ENCODE results near the gene TSPAN11.

TSPAN11 gene

GRCh38 chr12:30928356-30929244, 2.1 kb downstream of the TSPAN11 start:
- Mint-ChIP-seq H3K36me3 (no peaks in the 10 kb centered on the region), H3K4me1 (peaks cover 1 to 6% of the 10 kb centered on the region in 2 donors), H3K9me3 (peaks cover 0 to 3% of the 10 kb centered on the region in 2 donors), H3K4me3 (no peak overlapping the region), H3K27ac (no peak overlapping the region), H3K27me3 (peaks cover 53 to 70% of the 10 kb centered on the region in 2 donors)
- ATAC-seq (replicated peaks) (no peak), DNase-seq (no peak)

DNA sequence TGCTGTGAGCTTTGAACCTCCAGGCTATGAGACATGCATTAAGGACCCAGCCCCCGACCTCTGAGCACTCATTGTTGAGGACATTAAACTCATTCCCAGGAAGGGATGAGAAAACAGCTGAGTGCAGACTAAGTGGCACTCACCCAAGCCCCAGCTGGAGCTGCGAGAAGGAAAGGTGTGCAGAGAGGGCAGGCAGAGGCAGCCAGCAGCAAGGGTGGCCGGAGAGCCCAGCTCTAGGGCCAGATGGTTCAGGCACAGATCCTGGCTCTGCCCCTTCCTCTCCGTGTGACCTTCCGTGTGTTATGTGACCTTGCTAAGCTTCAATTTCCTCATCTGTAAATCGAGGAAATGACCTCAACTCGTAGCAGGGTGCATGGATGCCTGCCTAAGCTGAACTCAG, 3.7 kb downstream of the TSPAN11 start:
- Mint-ChIP-seq H3K27ac (no peak overlapping the region), H3K4me3 (no peak overlapping the region), H3K9me3 (peaks cover 0 to 3% of the 10 kb centered on the region in 2 donors), H3K27me3 (peaks cover 42 to 58% of the 10 kb centered on the region in 2 donors), H3K36me3 (no peaks in the 10 kb centered on the region), H3K4me1 (peaks cover 1 to 6% of the 10 kb centered on the region in 2 donors)
- DNase-seq (no peak), ATAC-seq (replicated peaks) (no peak)

GRCh38 chr12:30930641-30931040, 4.1 kb downstream of the TSPAN11 start:
- ATAC-seq (replicated peaks) (no peak), DNase-seq (no peak)
- H3K4me3 Mint-ChIP-seq, result no peak overlapping the region
- H3K9me3 Mint-ChIP-seq, result no peaks in the 10 kb centered on the region
- peaks cover 38 to 54% of the 10 kb centered on the region in 2 donors for H3K27me3 Mint-ChIP-seq
- H3K36me3 Mint-ChIP-seq, result no peaks in the 10 kb centered on the region
- no peak overlapping the region for H3K27ac Mint-ChIP-seq
- peaks cover 1 to 6% of the 10 kb centered on the region in 2 donors for H3K4me1 Mint-ChIP-seq

GRCh38 chr12:30932881-30933280, 6.3 kb downstream of the TSPAN11 start:
- no peak overlapping the region for H3K4me3 Mint-ChIP-seq
- ATAC-seq (replicated peaks) (no peak), DNase-seq (no peak)
- H3K4me1 Mint-ChIP-seq, result no peaks in the 10 kb centered on the region
- no peaks in the 10 kb centered on the region for H3K36me3 Mint-ChIP-seq
- H3K27ac Mint-ChIP-seq, result no peak overlapping the region
- no peaks in the 10 kb centered on the region for H3K9me3 Mint-ChIP-seq
- H3K27me3 Mint-ChIP-seq, result peaks cover 33 to 45% of the 10 kb centered on the region in 2 donors

DNA sequence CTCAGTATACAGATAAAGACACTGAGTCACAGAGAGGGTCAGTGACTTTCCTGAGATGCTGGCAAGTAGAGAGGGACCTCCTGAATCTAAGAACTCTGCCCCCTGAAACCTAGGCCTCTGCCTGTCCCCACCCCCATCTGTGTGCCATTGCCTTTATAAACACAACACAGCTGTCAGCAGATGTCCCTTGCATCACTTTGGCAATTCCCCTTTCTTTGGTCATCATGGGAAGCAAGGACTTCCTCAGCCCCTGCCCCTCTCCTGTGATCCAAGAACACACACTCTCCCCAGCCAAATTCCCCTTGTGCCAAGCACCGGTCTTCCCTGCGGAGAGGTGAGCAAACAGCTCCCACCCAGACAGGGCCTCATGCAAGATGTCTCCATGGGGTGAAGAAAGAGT, 8.3 kb downstream of the TSPAN11 start:
- no peaks in the 10 kb centered on the region for H3K4me1 Mint-ChIP-seq
- DNase-seq (no peak), ATAC-seq (replicated peaks) (no peak)
- H3K27ac Mint-ChIP-seq, result no peak overlapping the region
- no peaks in the 10 kb centered on the region for H3K9me3 Mint-ChIP-seq
- no peak overlapping the region for H3K4me3 Mint-ChIP-seq
- H3K27me3 Mint-ChIP-seq, result peaks cover 20 to 26% of the 10 kb centered on the region in 2 donors
- no peaks in the 10 kb centered on the region for H3K36me3 Mint-ChIP-seq

DNA sequence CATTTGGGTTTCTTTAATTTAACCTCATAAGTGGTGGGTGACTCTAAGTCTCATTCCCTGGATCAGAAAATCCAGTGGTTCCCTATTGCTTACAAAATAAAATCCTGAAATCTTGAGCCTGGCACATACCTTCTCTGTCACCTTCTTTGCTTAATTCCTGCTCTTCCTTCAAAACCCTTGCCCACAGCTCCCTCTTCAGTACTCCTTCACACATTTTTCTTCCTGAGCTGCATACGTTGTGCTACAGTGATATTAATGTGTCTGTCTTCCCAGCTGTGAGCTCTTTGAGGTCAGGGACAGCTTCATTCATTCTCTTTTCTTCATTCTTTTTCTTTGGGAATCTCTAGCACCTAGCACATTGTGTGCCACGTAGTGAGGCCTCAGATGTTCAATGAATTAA, 9.5 kb downstream of the TSPAN11 start:
- no peak overlapping the region for H3K27ac Mint-ChIP-seq
- peaks cover 12 to 16% of the 10 kb centered on the region in 2 donors for H3K27me3 Mint-ChIP-seq
- no peak for ATAC-seq (replicated peaks)
- no peak for DNase-seq
- no peak overlapping the region for H3K4me3 Mint-ChIP-seq
- no peaks in the 10 kb centered on the region for H3K9me3 Mint-ChIP-seq
- no peaks in the 10 kb centered on the region for H3K4me1 Mint-ChIP-seq
- H3K36me3 Mint-ChIP-seq, result no peaks in the 10 kb centered on the region

- no peaks in the 10 kb centered on the region for H3K4me1 Mint-ChIP-seq
- H3K36me3 Mint-ChIP-seq, result no peaks in the 10 kb centered on the region
- peaks cover 10 to 12% of the 10 kb centered on the region in 2 donors for H3K27me3 Mint-ChIP-seq
- no peaks in the 10 kb centered on the region for H3K9me3 Mint-ChIP-seq
- H3K27ac Mint-ChIP-seq, result no peak overlapping the region
- no peak overlapping the region for H3K4me3 Mint-ChIP-seq
- DNase-seq (no peak), ATAC-seq (replicated peaks) (no peak)
These were observed 12.7 kb downstream of the TSPAN11 start for GRCh38 chr12:30939234-30939633.

- no peaks in the 10 kb centered on the region for H3K4me1 Mint-ChIP-seq
- ATAC-seq (replicated peaks) (no peak), DNase-seq (no peak)
- no peak overlapping the region for H3K4me3 Mint-ChIP-seq
- H3K27me3 Mint-ChIP-seq, result peaks cover 5 to 8% of the 10 kb centered on the region in 2 donors
- H3K36me3 Mint-ChIP-seq, result no peaks in the 10 kb centered on the region
- H3K9me3 Mint-ChIP-seq, result peaks cover 1 to 4% of the 10 kb centered on the region in 2 donors
- no peak overlapping the region for H3K27ac Mint-ChIP-seq
These were observed 15.9 kb downstream of the TSPAN11 start for GRCh38 chr12:30942486-30942885.

DNA sequence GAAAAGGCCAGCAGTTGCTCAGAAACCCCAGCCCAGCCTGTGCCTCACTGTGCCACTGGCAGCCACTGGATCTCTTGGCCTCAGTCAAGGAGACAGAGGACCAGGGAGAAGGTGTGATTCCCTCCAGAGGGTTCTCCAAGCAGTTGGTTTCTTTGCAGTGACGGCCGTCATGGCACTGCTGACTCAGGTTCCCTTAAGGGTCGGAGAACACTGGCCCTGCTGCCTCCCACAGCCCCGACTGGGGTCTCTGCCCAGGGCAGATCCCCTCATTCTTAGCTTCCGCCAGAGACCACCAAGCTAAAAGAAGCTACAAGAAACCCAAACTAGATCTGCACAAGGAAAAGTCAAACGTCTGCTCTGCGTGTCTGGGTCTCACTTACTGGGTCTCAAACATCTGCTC, 16.4 kb downstream of the TSPAN11 start:
- H3K36me3 Mint-ChIP-seq, result no peaks in the 10 kb centered on the region
- DNase-seq, result no peak
- H3K27me3 Mint-ChIP-seq, result peaks cover 5 to 8% of the 10 kb centered on the region in 2 donors
- H3K4me1 Mint-ChIP-seq, result no peaks in the 10 kb centered on the region
- H3K4me3 Mint-ChIP-seq, result no peak overlapping the region
- no peak for ATAC-seq (replicated peaks)
- H3K27ac Mint-ChIP-seq, result no peak overlapping the region
- H3K9me3 Mint-ChIP-seq, result peaks cover 4 to 8% of the 10 kb centered on the region in 2 donors

- Mint-ChIP-seq H3K9me3 (peaks cover 6 to 8% of the 10 kb centered on the region in 2 donors), H3K27ac (no peak overlapping the region), H3K4me3 (no peak overlapping the region), H3K36me3 (no peaks in the 10 kb centered on the region), H3K27me3 (peaks cover 11 to 16% of the 10 kb centered on the region in 2 donors), H3K4me1 (no peaks in the 10 kb centered on the region)
- DNase-seq (no peak), ATAC-seq (replicated peaks) (no peak)
These were observed 19.1 kb downstream of the TSPAN11 start for GRCh38 chr12:30945443-30946164.

- Mint-ChIP-seq H3K27ac (no peak overlapping the region), H3K4me3 (no peak overlapping the region), H3K27me3 (peaks cover 6 to 8% of the 10 kb centered on the region in 2 donors), H3K4me1 (no peaks in the 10 kb centered on the region), H3K9me3 (peaks cover 6 to 8% of the 10 kb centered on the region in 2 donors), H3K36me3 (no peaks in the 10 kb centered on the region)
- DNase-seq, result no peak
- peak; percentile 33 to 34 for ATAC-seq (replicated peaks)
These were observed 25.5 kb downstream of the TSPAN11 start for GRCh38 chr12:30952015-30952414.

GRCh38 chr12:30953257-30953656, 26.7 kb downstream of the TSPAN11 start:
- no peak for ATAC-seq (replicated peaks)
- DNase-seq, result no peak
- Mint-ChIP-seq H3K27ac (no peak overlapping the region), H3K4me1 (no peaks in the 10 kb centered on the region), H3K4me3 (no peak overlapping the region), H3K9me3 (peaks cover 0 to 2% of the 10 kb centered on the region in 2 donors), H3K27me3 (peaks cover 8 to 11% of the 10 kb centered on the region in 2 donors), H3K36me3 (no peaks in the 10 kb centered on the region)

DNA sequence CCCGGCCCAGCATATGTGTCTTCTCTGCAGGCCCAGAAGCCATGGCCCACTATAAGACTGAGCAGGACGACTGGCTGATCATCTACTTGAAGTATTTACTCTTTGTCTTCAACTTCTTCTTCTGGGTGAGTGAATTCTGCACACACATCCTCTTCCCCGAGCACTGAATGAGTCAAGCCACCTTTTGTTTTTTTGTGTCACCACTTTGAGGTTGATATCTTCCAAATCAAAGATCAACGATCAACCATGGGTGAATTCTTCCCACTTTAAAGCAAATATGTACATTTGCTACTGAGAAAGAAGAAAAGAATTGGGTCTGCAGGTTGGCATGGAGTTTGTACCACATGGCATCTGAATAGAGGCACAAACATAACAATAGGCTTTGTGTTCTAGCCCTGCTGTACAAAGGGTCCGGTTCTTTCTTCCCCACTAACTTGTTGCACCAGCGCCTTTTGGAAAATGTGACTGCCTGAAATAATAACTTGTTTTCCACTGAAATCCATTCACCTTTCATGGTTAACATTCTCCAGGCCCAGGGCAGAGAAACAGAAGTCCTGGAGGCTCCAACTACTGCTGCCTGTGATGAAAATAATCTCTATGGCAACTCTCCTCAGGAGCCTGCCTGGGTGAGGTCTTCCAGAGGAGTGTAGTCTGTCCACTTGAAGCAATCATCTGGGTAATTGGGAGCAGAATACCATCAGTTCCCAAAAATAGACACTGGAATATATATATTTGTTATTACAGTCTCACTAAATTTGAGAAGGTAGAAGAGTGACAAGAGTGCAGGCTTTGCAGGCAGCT, 27.6 kb downstream of the TSPAN11 start:
- Mint-ChIP-seq H3K27me3 (peaks cover 8 to 17% of the 10 kb centered on the region in 2 donors), H3K27ac (no peak overlapping the region), H3K4me3 (no peak overlapping the region), H3K36me3 (no peaks in the 10 kb centered on the region), H3K4me1 (no peaks in the 10 kb centered on the region), H3K9me3 (peaks cover 0 to 2% of the 10 kb centered on the region in 2 donors)
- peak; percentile 38 for ATAC-seq (replicated peaks)
- DNase-seq, result no peak

GRCh38 chr12:30955214-30955613, 28.7 kb downstream of the TSPAN11 start:
- ATAC-seq (replicated peaks), result no peak
- no peak for DNase-seq
- H3K4me1 Mint-ChIP-seq, result no peaks in the 10 kb centered on the region
- no peak overlapping the region for H3K4me3 Mint-ChIP-seq
- H3K27me3 Mint-ChIP-seq, result peaks cover under 1 to 13% of the 10 kb centered on the region in 2 donors
- H3K36me3 Mint-ChIP-seq, result no peaks in the 10 kb centered on the region
- H3K9me3 Mint-ChIP-seq, result peaks cover 0 to 1% of the 10 kb centered on the region in 2 donors
- no peak overlapping the region for H3K27ac Mint-ChIP-seq

Data from stimulated activated naive B cell treated with anti-CD40 and anti-IgM and Interleukin-4, amounts not matched to agents 10 μg/mL and 1 μg/mL and 100 μg/mL, for 72 hours (primary cell).